Loucy (cell line): Measurements from ENCODE around the gene RAB35.

Experiments used
- H2AFZ ChIP-seq: fragments of 200-600 bp; sonication (generic); 2 replicates; pipeline ENCODE4 v1.6.0; 2016; ENCODE audit warnings: antibody characterized with exemption, mild to moderate bottlenecking, low read length, moderate library complexity
- H3F3A ChIP-seq: fragments of 200-600 bp; 2 replicates; pipeline ENCODE4 v1.6.0; 2016; ENCODE audit warnings: antibody characterized with exemption, low read depth, mild to moderate bottlenecking
- H3K27me3 ChIP-seq: fragments of 200-600 bp; sonication (generic); 2 replicates; pipeline ENCODE4 v1.6.1; 2014; ENCODE audit warnings: low read length, mild to moderate bottlenecking; ENCODE audit not compliant: insufficient read depth, poor library complexity, severe bottlenecking
- H3K36me3 ChIP-seq: fragments of 200-600 bp; sonication (generic); 2 replicates; pipeline ENCODE4 v1.6.1; 2016; ENCODE audit warnings: low read length; ENCODE audit not compliant: insufficient read depth
- H3K4me1 ChIP-seq: fragments of 200-600 bp; sonication (generic); 2 replicates; pipeline ENCODE4 v1.5.1; 2014; ENCODE audit warnings: low read length, mild to moderate bottlenecking; ENCODE audit not compliant: insufficient read depth, poor library complexity, severe bottlenecking
- H3K4me2 ChIP-seq: fragments of 200-600 bp; sonication (generic); 2 replicates; pipeline ENCODE4 v1.6.0; 2014; ENCODE audit warnings: antibody characterized with exemption, low read length, low read depth, mild to moderate bottlenecking; ENCODE audit not compliant: poor library complexity, severe bottlenecking
- H3K4me3 ChIP-seq: fragments of 200-600 bp; sonication (generic); 2 replicates; pipeline ENCODE4 v1.5.1; 2014; ENCODE audit warnings: low read length, mild to moderate bottlenecking, mixed read lengths; ENCODE audit not compliant: poor library complexity, severe bottlenecking
- H3K79me2 ChIP-seq: fragments of 200-600 bp; sonication (generic); 2 replicates; pipeline ENCODE4 v1.6.1; 2014; ENCODE audit warnings: low read length; ENCODE audit not compliant: insufficient read depth
- H3K9ac ChIP-seq: fragments of 200-600 bp; sonication (generic); 2 replicates; pipeline ENCODE4 v1.6.0; 2014; ENCODE audit warnings: mild to moderate bottlenecking, low read depth, low read length, moderate library complexity; ENCODE audit not compliant: poor library complexity, severe bottlenecking
- H3K9me2 ChIP-seq: fragments of 200-600 bp; sonication (generic); replicated peaks from 2 replicates; pipeline ENCODE4 v1.6.1; 2016; ENCODE audit warnings: low read depth, low read length, mixed read lengths
- H3K9me3 ChIP-seq: fragments of 200-600 bp; sonication (generic); 2 replicates; pipeline ENCODE4 v1.6.1; 2014; ENCODE audit warnings: mild to moderate bottlenecking, antibody characterized with exemption, low read length, low read depth; ENCODE audit not compliant: insufficient read depth
- H4K20me1 ChIP-seq: fragments of 200-600 bp; sonication (generic); 2 replicates; pipeline ENCODE4 v1.6.0; 2014; ENCODE audit warnings: antibody characterized with exemption, low read length, mild to moderate bottlenecking; ENCODE audit not compliant: insufficient read depth, poor library complexity, severe bottlenecking
- EZH2phosphoT487 ChIP-seq: fragments of 200-600 bp; IDR thresholded peaks from 2 replicates; pipeline ENCODE4 v1.6.1; 2018; ENCODE audit warnings: antibody characterized with exemption, mild to moderate bottlenecking, moderate library complexity, borderline replicate concordance
- TF ChIP-seq, protein P1 (sequence below): fragments of 200-600 bp; sonication (generic); conservative IDR thresholded peaks from 2 replicates; pipeline ENCODE4 v1.5.1; 2014; ENCODE audit warnings: mild to moderate bottlenecking, antibody characterized with exemption, low read length

Gene RAB35

DNA sequence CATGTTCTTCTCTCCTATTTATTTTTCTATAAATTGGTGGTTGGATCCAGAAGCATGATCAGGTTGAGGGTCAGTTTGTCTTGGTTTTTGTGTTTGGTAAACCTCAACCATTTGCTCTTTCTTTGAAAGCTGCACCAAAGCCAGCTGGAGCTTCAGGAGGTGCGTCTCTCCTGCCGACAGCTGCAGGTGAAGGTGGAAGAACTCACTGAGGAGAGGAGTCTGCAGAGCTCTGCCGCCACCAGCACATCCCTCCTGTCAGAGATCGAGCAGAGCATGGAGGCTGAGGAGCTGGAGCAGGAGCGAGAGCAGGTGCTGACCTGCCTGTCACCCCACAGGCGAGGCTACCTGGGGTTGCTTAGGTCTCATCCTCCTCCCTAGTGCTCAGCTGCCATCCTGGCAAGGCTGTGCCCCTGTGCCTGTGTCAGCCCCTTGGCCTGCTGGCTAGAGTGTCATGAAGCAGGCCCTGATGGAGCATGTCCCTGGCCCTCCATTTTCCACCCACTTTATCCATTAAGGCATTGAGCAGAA, 45.0 kb downstream of the RAB35 start:
- no peaks in the 10 kb centered on the region for H3K36me3 ChIP-seq
- no peaks in the 10 kb centered on the region for H3K27me3 ChIP-seq
- H3K4me2 ChIP-seq: no peak overlapping the region
- H3K9me3 ChIP-seq: no peaks in the 10 kb centered on the region
- no peaks in the 10 kb centered on the region for H3K4me1 ChIP-seq
- no peaks in the 10 kb centered on the region for H3K9me2 ChIP-seq
- H3K79me2 ChIP-seq: no peaks in the 10 kb centered on the region
- no peak overlapping the region for H2AFZ ChIP-seq
- H3K9ac ChIP-seq: no peak overlapping the region
- no peak overlapping the region for H3K4me3 ChIP-seq
- no peaks in the 10 kb centered on the region for H4K20me1 ChIP-seq
- no peak for TF ChIP-seq EZH2phosphoT487
- TF ChIP-seq, protein P1, sequence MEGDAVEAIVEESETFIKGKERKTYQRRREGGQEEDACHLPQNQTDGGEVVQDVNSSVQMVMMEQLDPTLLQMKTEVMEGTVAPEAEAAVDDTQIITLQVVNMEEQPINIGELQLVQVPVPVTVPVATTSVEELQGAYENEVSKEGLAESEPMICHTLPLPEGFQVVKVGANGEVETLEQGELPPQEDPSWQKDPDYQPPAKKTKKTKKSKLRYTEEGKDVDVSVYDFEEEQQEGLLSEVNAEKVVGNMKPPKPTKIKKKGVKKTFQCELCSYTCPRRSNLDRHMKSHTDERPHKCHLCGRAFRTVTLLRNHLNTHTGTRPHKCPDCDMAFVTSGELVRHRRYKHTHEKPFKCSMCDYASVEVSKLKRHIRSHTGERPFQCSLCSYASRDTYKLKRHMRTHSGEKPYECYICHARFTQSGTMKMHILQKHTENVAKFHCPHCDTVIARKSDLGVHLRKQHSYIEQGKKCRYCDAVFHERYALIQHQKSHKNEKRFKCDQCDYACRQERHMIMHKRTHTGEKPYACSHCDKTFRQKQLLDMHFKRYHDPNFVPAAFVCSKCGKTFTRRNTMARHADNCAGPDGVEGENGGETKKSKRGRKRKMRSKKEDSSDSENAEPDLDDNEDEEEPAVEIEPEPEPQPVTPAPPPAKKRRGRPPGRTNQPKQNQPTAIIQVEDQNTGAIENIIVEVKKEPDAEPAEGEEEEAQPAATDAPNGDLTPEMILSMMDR: no peak
- no peaks in the 10 kb centered on the region for H3F3A ChIP-seq

DNA sequence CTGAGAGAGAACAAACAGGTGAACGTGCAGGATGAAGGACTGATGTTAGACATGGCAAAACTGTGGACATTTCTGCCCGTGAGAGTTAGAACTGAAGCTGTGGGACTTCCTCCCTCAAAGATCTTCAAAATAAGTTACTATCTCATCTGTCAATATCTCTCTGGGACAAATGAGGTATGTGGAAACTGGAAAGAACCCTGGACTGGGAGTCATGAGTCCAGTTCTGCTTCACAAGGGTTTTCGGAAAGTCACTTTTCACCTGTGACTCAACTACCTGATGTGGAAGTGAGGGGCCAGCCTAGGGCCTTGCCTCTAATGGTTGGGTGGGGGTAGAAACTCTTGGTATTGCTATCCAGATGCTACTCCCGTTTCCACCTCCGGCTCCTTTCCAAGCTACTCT, 47.3 kb downstream of the RAB35 start:
- Histone ChIP-seq H3K9me3 (no peaks in the 10 kb centered on the region), H2AFZ (no peak overlapping the region), H4K20me1 (no peaks in the 10 kb centered on the region), H3K9me2 (no peaks in the 10 kb centered on the region), H3K36me3 (no peaks in the 10 kb centered on the region), H3K4me3 (no peak overlapping the region), H3K4me1 (no peaks in the 10 kb centered on the region), H3K9ac (no peak overlapping the region), H3K4me2 (no peak overlapping the region), H3K79me2 (no peaks in the 10 kb centered on the region), H3F3A (no peaks in the 10 kb centered on the region), H3K27me3 (no peaks in the 10 kb centered on the region)
- no peak for TF ChIP-seq EZH2phosphoT487
- TF ChIP-seq, protein P1: no peak

- Histone ChIP-seq H3K79me2 (no peaks in the 10 kb centered on the region), H3K36me3 (no peaks in the 10 kb centered on the region), H3K4me1 (no peaks in the 10 kb centered on the region), H3K9me2 (no peaks in the 10 kb centered on the region), H3K9ac (no peak overlapping the region), H3K27me3 (no peaks in the 10 kb centered on the region), H3F3A (no peaks in the 10 kb centered on the region), H2AFZ (no peak overlapping the region), H3K4me3 (no peak overlapping the region), H3K4me2 (no peak overlapping the region), H3K9me3 (no peaks in the 10 kb centered on the region), H4K20me1 (no peaks in the 10 kb centered on the region)
- no peak for TF ChIP-seq EZH2phosphoT487
- TF ChIP-seq, protein P1: no peak
These were observed 48.7 kb downstream of the RAB35 start for GRCh38 chr12:120067901-120068300.
